LoVo (cell line): Measurements from ENCODE around the gene NPY4R.
"Not testable (repeated sequence)": the region's sequence is repeated elsewhere in the genome, so short reads cannot be mapped to it uniquely, and the experiment has no call there.

ENCODE experiments used
- DNase-seq: peaks from one replicate; pipeline ENCODE4 v3.0.0-alpha.2; 2016; ENCODE audit warnings: low spot score

Gene NPY4R

DNA sequence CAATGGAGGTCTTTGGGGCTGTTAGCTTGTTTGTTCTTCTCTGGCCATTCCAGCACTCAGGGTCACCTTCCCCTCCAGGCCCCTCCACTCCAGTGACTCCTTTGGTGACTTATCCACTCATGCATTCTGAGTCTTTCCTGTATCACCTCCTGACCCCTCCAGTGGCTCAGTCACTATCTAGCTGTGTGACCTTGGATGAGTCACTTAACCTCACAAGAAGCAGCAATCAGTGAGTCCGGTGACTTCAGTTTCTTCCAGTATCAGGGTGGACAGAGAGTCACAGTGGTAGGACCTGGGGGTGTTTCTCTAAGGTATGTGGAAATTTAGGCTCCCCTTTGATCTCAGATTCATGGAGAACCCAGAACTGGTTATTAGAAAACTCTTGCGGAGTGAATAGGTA, 9.8 kb downstream of the NPY4R start:
- not testable (repeated sequence) for DNase-seq

- DNase-seq: not testable (repeated sequence)
These were observed 14.4 kb downstream of the NPY4R start for GRCh38 chr10:46451365-46451764.

- DNase-seq: not testable (repeated sequence)
These were observed 14.9 kb downstream of the NPY4R start for GRCh38 chr10:46450829-46451228.

- not testable (repeated sequence) for DNase-seq
These were observed 18.3 kb downstream of the NPY4R start for GRCh38 chr10:46447439-46447838.

DNA sequence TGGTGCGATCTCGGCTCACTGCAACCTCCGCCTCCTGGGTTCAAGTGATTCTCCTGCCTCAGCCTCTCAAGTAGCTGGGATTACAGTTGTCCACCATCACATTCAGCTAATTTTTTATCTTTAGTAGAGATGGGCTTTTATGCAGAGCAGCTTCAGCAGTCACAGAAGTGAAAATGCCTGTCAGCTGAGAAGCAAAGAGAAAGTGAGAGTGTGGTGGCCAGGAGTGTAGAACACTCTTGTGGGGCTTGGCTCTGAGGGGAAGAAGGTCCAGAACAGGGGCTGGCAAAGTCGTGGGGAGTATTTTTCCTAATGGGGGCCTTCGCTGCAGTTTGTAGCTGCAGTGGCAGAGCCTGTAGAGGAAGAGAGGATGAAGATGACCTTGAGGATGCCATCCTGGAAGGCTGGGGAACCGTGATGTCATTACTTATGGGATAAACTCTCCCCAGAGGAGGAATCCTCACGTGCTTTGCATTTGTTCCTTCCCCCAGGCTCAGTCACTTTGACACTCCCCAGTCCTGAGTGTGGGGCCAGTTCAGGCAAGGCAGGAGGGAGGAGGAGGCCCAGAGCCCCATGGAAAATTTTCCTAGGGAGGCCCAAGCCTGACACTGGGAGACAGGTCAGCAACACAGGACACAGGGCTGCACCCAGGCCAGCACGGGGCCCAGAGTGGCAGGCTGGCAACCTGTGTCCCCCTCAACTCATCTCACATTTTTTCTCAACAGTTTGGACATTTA, 20.2 kb downstream of the NPY4R start:
- not testable (repeated sequence) for DNase-seq

DNA sequence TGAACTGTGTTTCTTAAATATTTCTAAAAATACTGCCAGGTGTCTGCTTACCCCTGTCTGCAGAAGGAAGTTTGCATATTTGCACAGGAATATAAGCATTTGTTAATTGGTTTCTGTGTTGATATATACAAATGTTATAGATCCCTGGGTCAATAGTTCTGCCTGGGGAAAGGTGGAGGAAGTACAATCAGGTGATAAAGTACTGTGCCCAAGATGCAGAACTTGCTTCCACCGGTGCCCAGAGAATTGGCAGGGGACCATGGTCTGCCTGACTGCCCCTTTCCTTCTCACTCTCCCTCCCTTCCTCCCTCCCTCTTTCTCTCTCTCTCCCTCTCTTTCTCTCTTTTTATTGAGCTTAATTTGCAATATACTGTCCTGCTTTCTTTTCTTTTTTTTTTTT, 22.3 kb downstream of the NPY4R start:
- DNase-seq: not testable (repeated sequence)

DNA sequence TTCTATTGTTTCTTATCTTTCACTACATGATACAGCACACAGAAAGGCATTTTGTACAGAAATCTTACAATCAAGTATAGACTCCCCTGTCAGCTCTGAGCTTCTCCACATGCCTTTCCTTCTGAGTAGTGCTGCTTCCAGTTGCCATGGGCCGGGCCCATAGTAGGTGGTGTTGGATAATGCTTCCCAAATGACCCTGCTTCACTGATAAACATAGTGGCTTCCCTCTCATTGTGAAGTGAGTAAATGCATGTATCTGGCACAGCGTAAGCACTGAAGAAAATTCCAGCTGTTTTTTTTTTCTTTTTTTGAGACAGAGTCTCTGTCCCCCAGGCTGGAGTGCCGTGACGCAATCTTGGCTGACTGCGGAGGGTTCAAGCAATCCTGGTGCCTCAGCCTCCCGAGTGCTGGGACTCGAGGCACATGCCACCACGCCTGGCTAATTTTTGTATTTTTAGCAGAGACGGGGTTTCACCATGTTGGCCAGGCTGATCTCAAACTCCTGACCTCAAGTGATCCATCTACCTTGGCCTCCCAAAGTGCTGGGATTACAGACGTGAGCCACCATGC, 23.0 kb downstream of the NPY4R start:
- DNase-seq: not testable (repeated sequence)

- not testable (repeated sequence) for DNase-seq
These were observed 23.9 kb downstream of the NPY4R start for GRCh38 chr10:46441837-46442278.

GRCh38 chr10:46440942-46441341, 24.8 kb downstream of the NPY4R start:
- not testable (repeated sequence) for DNase-seq

DNA sequence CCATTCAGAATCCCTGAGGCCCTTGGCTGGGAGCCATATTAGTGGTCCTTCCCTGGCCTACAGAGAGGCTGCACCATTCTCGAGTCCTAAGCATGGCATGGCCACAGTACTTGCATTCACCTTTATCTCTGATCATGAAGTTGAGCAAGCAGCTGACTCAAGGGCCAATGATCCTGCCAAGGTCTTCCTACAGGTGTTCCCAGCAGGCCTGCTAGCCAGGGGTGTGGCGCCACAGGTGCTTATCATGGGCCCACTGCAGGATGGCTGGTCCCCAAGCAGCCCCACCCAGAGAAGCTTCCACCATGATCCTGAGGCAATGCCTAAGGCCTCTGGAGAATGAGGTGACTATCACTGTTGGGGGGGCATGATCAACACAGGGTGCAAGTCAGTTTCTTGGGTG, 42.2 kb downstream of the NPY4R start:
- not testable (repeated sequence) for DNase-seq

DNA sequence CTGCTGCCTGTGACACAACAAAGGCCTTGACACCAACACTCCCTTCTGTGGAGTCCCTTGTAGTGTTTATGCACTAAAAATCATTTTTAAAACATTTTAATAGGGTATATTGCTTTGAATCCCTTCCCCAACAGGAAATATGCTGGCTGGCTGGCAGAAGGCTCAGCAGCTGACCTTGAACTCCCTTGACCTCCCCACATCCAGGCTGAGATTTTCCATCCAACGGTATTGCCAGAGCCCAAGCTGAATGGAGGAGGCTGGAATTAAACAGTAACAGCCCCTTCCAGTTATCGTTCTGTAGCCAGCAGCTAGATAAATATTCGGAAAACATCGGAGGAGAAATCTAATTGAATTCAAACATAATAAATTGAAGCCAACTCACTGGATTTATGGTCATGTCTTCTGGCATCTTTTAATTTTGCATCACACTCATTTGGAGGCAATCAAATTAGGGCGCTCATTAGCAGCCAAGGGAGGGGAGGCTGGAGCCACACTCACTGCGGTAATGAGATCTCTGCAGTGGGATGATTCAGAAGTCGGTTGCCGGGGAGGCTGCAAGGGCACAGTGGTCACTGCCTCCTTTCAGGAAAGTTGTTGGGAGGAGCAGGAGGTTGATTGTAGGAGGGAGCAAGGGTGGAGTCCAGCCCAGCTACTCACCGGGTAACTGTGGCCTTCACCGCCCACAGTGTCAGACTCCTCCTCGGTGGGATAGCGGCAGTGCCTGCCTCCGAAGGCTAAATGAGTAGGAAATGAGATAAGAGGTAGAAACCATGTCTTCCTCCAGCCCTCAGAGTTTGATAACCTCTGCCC, 46.0 kb downstream of the NPY4R start:
- DNase-seq: not testable (repeated sequence)

- not testable (repeated sequence) for DNase-seq
These were observed 47.5 kb downstream of the NPY4R start for GRCh38 chr10:46418283-46418682.

- DNase-seq: not testable (repeated sequence)
These were observed 50.5 kb downstream of the NPY4R start for GRCh38 chr10:46415291-46415690.

- not testable (repeated sequence) for DNase-seq
These were observed 53.1 kb downstream of the NPY4R start for GRCh38 chr10:46412665-46413064.

DNA sequence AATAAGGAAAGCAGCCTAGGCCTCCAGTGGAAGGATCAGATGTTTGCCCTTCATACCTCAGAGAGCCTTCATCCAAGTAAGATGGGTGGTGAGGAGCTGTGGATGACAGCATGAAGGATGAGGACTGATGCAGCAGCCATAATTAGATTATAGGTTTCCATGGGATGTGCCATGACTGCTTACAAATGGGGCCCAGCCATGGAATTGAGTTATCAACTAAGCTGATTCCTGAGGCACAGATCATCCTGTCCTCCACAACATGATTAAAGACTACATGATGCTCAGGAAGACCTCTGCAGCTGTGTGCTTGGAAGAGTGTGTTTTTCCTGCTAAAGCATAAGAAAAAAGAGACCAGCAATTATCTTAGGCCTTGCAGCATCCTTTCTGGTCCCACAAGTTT, 54.6 kb downstream of the NPY4R start:
- not testable (repeated sequence) for DNase-seq
